K562 (cell line): ENCODE data around the gene MPPED1. TPM values are rescaled to one million over a fixed set of nuclear protein-coding genes. Genes with fewer than 3 reads are reported as not detected.

Experiments
- ATAC-seq: fragments of 200-7000 bp; cut with Tn5 transposase; 3 replicates; pipeline ENCODE4 v1.9.1; 2020; ENCODE audit warnings: moderate library complexity
- BruUV-seq: library from RNA; stranded (reverse); fragments of 400-500 nt; replicated peaks from 2 replicates; lab custom pipeline; 2021; lab: Mats Ljungman, UMichigan
- CTCF ChIA-PET: fragments of 300-600 bp; formaldehyde crosslinking; extraction: SDS; loops from one replicate; lab custom pipeline; 2021; ENCODE audit warnings: low intra/inter-chr PET ratio; lab: Yijun Ruan, JAX
- POLR2A ChIA-PET: fragments of 300-600, 350-650 bp; sonication (Branson Sonifier 250); formaldehyde crosslinking; extraction: SDS; loops from one replicate; lab custom pipeline; 2021; ENCODE audit warnings: antibody characterized with exemption, inconsistent platforms; lab: Yijun Ruan, JAX
- DNase-seq, 4 experiments: peaks; one replicate each; pipeline versions ENCODE4 v3.0.0 to v3.0.0-alpha.2; 2011 to 2018; ENCODE audit warnings: low spot score in 3 of 4, mixed read lengths in 3 of 4; ENCODE audit errors: extremely low read depth in 1 of 4
- FAIRE-seq: peaks from 2 replicates; lab custom pipeline; 2011; peaks lifted over from hg19 to GRCh38; lab: Jason Lieb, UNC
- H2AFZ ChIP-seq: 2 replicates; pipeline ENCODE4 v1.6.0; 2011; ENCODE audit warnings: low read depth, low read length, control low read depth, inconsistent platforms
- H3K27ac ChIP-seq: fragments of 200-600 bp; 3 replicates; pipeline ENCODE4 v1.8.0; 2011; ENCODE audit warnings: low read depth, mild to moderate bottlenecking, control low read depth, inconsistent platforms, low read length, moderate library complexity, mixed read lengths; ENCODE audit errors: extremely low read depth
- H3K27me3 ChIP-seq, 2 experiments: fragments of 300-600 bp in 1 of 2; 2 replicates in 1 of 2; 3 replicates in 1 of 2; pipeline versions ENCODE4 v1.6.0 to v1.8.0; 2011; ENCODE audit warnings: inconsistent platforms in 2 of 2, low read length in 2 of 2, mild to moderate bottlenecking in 1 of 2, mixed read lengths in 1 of 2, moderate library complexity in 1 of 2; ENCODE audit not compliant: control insufficient read depth in 2 of 2, insufficient read depth in 2 of 2
- H3K36me3 ChIP-seq: fragments of 300-600 bp; 3 replicates; pipeline ENCODE4 v1.8.0; 2011; ENCODE audit warnings: mild to moderate bottlenecking, low read length, inconsistent platforms; ENCODE audit not compliant: control insufficient read depth, insufficient read depth
- H3K4me1 ChIP-seq, 2 experiments: fragments of 200-600 bp in 1 of 2; replicated peaks in 1 of 2; 2 replicates in 1 of 2; 3 replicates in 1 of 2; pipeline versions ENCODE4 v1.5.1 to v1.8.0; 2011; ENCODE audit warnings: inconsistent platforms in 2 of 2, low read length in 2 of 2, mild to moderate bottlenecking in 1 of 2, mixed read lengths in 1 of 2, moderate library complexity in 1 of 2; ENCODE audit not compliant: control insufficient read depth in 2 of 2, insufficient read depth in 2 of 2
- H3K4me2 ChIP-seq: 2 replicates; pipeline ENCODE4 v1.6.1; 2011; ENCODE audit warnings: low read length, control low read depth, inconsistent platforms, mixed read lengths; ENCODE audit not compliant: insufficient read depth
- H3K4me3 ChIP-seq: fragments of 200-600 bp; sonication (generic), shearing (Covaris generic); 2 replicates; pipeline ENCODE4 v1.5.1; 2016; ENCODE audit warnings: control low read depth, inconsistent platforms
- H3K79me2 ChIP-seq: fragments of 200-600 bp; 3 replicates; pipeline ENCODE4 v1.8.0; 2011; ENCODE audit warnings: low read length, inconsistent platforms; ENCODE audit not compliant: control insufficient read depth, insufficient read depth
- H3K9ac ChIP-seq, 2 experiments: 2 replicates each; pipeline versions ENCODE4 v1.6.0 to v1.6.1; 2011; ENCODE audit warnings: low read depth in 2 of 2, low read length in 2 of 2, control low read depth in 1 of 2, inconsistent platforms in 1 of 2, mild to moderate bottlenecking in 1 of 2, mixed read lengths in 1 of 2; ENCODE audit not compliant: insufficient read depth in 1 of 2
- H3K9me1 ChIP-seq: one replicate; pipeline ENCODE4 v1.6.0; 2011; ENCODE audit warnings: inconsistent platforms, mild to moderate bottlenecking, low read length, moderate library complexity; ENCODE audit not compliant: control insufficient read depth, insufficient read depth
- H3K9me3 ChIP-seq: replicated peaks from 2 replicates; pipeline ENCODE4 v1.5.1; 2011; ENCODE audit warnings: low read depth, low read length, inconsistent platforms; ENCODE audit not compliant: control insufficient read depth, insufficient read depth
- H4K20me1 ChIP-seq: replicated peaks from 2 replicates; pipeline ENCODE4 v1.6.1; 2011; ENCODE audit warnings: low read length, inconsistent platforms, mixed read lengths; ENCODE audit not compliant: control insufficient read depth, insufficient read depth
- CBX8 ChIP-seq: fragments of 200-600 bp; sonication (generic); IDR thresholded peaks from 2 replicates; pipeline ENCODE4 v1.6.1; 2012; ENCODE audit warnings: borderline replicate concordance, mixed run types, low read depth, mild to moderate bottlenecking, moderate library complexity, mixed read lengths, low read length, control low read depth, inconsistent platforms; ENCODE audit not compliant: poor library complexity, severe bottlenecking; ENCODE audit errors: extremely low read depth
- CHD4 ChIP-seq: fragments of 200-600 bp; sonication (generic); IDR thresholded peaks from 3 replicates; pipeline ENCODE4 v1.6.1; 2012; ENCODE audit warnings: low read depth, mild to moderate bottlenecking, mixed read lengths, low read length, inconsistent platforms; ENCODE audit not compliant: insufficient read depth, insufficient replicate concordance, poor library complexity, severe bottlenecking
- JUND ChIP-seq, 2 experiments: IDR thresholded peaks; 2 replicates in 1 of 2; 3 replicates in 1 of 2; pipeline ENCODE4 v1.6.1; 2011; ENCODE audit warnings: borderline replicate concordance in 2 of 2, low read depth in 2 of 2, low read length in 2 of 2, improper control_type of control experiment in 1 of 2, missing biosample characterization in 1 of 2, missing genetic modification characterization in 1 of 2, missing genetic modification reagents in 1 of 2
- MCM5 ChIP-seq: fragments of 450-650 bp; IDR thresholded peaks from 2 replicates; pipeline ENCODE4 v1.6.1; 2016; ENCODE audit warnings: low read depth
- TEAD1 ChIP-seq, 2 experiments: fragments of 450-650 bp in 1 of 2; sonication (generic) in 1 of 2; formaldehyde crosslinking; IDR thresholded peaks; 2 replicates each; pipeline versions ENCODE4 v1.4.0 to v1.8.0; 2020 to 2022; ENCODE audit warnings: mild to moderate bottlenecking in 2 of 2, missing genetic modification reagents in 1 of 2
- ZFP36 ChIP-seq: fragments of 150-350 bp; IDR thresholded peaks from 2 replicates; pipeline ENCODE4 v1.6.1; 2018; ENCODE audit warnings: low read length, low read depth; ENCODE audit not compliant: partially characterized antibody
- ZNF311 ChIP-seq: fragments of 250-450 bp; sonication (Bioruptor Pico); IDR thresholded peaks from 2 replicates; pipeline ENCODE4 v1.4.0; 2020; ENCODE audit warnings: mild to moderate bottlenecking, moderate library complexity
- WGBS: fragments of 100-300 bp; shearing (Covaris generic); methylation state at CpG from one replicate; pipeline ENCODE4 v1.1.6; 2016; ENCODE audit warnings: low coverage, mixed read lengths; ENCODE audit not compliant: insufficient coverage; ENCODE audit errors: missing lambda C conversion rate; 5-methylcytosine and 5-hydroxymethylcytosine counted together
- in situ Hi-C: fragments of 300-500 bp; cut with MboI; formaldehyde crosslinking; loops from 4 replicates; pipeline ENCODE4 v1.15.0; 2018; ENCODE audit warnings: inconsistent platforms, mixed read lengths
- intact Hi-C: fragments of 100-400 bp; cut with micrococcal nuclease; formaldehyde crosslinking; loops from 2 replicates; pipeline ENCODE4 v1.14.2; 2022
- polyA plus RNA-seq, 8 experiments: library from polyadenylated mRNA; depleted of rRNA in 4 of 8; stranded (reverse) in 5 of 8; unstranded in 3 of 8; fragments of >200 nt; fragmentation: Nextera tagmentation in 2 of 8; fragmentation: Illumina TruSeq in 1 of 8; extraction: Ambion mirVana in 2 of 8; extraction: Trizol in 1 of 8; gene quantifications; 2 replicates each; pipeline versions ENCODE4 v1.2.1 to v1.2.3, GENCODE V29; 2011 to 2014; ENCODE audit warnings: inconsistent platforms in 1 of 8, missing spikeins in 1 of 8
- total RNA-seq, 7 experiments: library from RNA; depleted of rRNA in 6 of 7; stranded (reverse); fragments of >200 nt in 6 of 7; fragmentation: Illumina TruSeq in 2 of 7; extraction: Trizol in 2 of 7; gene quantifications; 2 replicates each; pipeline versions ENCODE4 v1.2.1 to v1.2.3, GENCODE V29; 2011 to 2021; ENCODE audit warnings: low replicate concordance in 1 of 7

Gene MPPED1
- total and polyA plus RNA-seq, 9 of the 15 experiments (the other 6 are each of a cell fraction or from before 2014, with no cell fraction given): not detected

- FAIRE-seq (no peak), ATAC-seq (no peak)
- in situ Hi-C loops: no loop called here
- no peaks in the 10 kb centered on the region; a peak in 1 of 5 replicates for H3K27me3 ChIP-seq
- intact Hi-C loops: loop anchor here (5.0 kb wide), 1 partner anchor 1239 kb away; no protein-coding TSS in a partner anchor
- TF ChIP-seq CBX8: no peak
- no peak for TF ChIP-seq ZNF311 (CRISPR knock-in tag)
- no peak for TF ChIP-seq JUND (IDR thresholded peaks at IDR 0.05; ENCODE audit: borderline replicate concordance, low read depth, low read length)
- no peak for TF ChIP-seq JUND (tag; IDR thresholded peaks at IDR 0.05; ENCODE audit: borderline replicate concordance, low read depth, low read length)
- TF ChIP-seq CHD4: no peak
- TF ChIP-seq TEAD1 (CRISPR knock-in tag; IDR thresholded peaks at IDR 0.05): no peak
- TF ChIP-seq ZFP36: peak; percentile 50
- no peak for TF ChIP-seq MCM5
- TF ChIP-seq, all 486 proteins: peak for 1
- Histone ChIP-seq H4K20me1 (no peaks in the 10 kb centered on the region), H3K9me3 (no peaks in the 10 kb centered on the region), H3K79me2 (no peaks in the 10 kb centered on the region), H3K27ac (no peak overlapping the region), H3K4me2 (no peak overlapping the region), H2AFZ (no peak overlapping the region), H3K36me3 (no peaks in the 10 kb centered on the region), H3K4me1 (peaks cover 0 to 8% of the 10 kb centered on the region in 2 experiments; a peak in 2 of 5 replicates), H3K9ac (no peak overlapping the region), H3K4me3 (no peak overlapping the region), H3K9me1 (no peaks in the 10 kb centered on the region)
- BruUV-seq: no TSS peak
- POLR2A ChIA-PET: no interaction called here
- CTCF ChIA-PET: interaction anchor here (1.3 kb wide), 1 partner anchor 156 kb away, joined by 4 read pairs; no protein-coding TSS in a partner anchor
- 0% methylated on average over 5 of the region's 7 CpGs for WGBS
- no peak for DNase-seq
Observed at GRCh38 chr22:43387815-43388214, 24.0 kb upstream of the MPPED1 start.
